Upper lobe of left lung (tissue), 6 donors: ENCODE measurements around the gene CFAP74. TPM values are rescaled to one million over a fixed set of nuclear protein-coding genes. Genes with fewer than 3 reads are reported as not detected.
A peak's percentile ranks its signal among the peaks of the same experiment; 100 is the strongest.

Source experiments
- ATAC-seq, 2 donors: fragments of 200-7000 bp; cut with Tn5 transposase; one replicate each; pipeline ENCODE4 v1.9.1; 2022; ENCODE audit warnings: mild to moderate bottlenecking in 2 of 2, moderate library complexity in 2 of 2; ENCODE audit not compliant: low FRiP score in 2 of 2
- DNase-seq, 2 donors: peaks; one replicate each; pipeline ENCODE4 v3.0.0-alpha.2; 2019 to 2020
- H3K27ac ChIP-seq, 4 donors: fragments of 200-600 bp; sonication (generic); one replicate each; pipeline ENCODE4 v1.5.1; 2016 to 2019
- H3K27me3 ChIP-seq, 4 donors: fragments of 200-600 bp; sonication (generic); one replicate each; pipeline ENCODE4 v1.5.1; 2017 to 2019
- H3K36me3 ChIP-seq, 4 donors: fragments of 200-600 bp; sonication (generic); one replicate each; pipeline ENCODE4 v1.5.1; 2016 to 2019
- H3K4me1 ChIP-seq, 4 donors: fragments of 200-600 bp; sonication (generic); one replicate each; pipeline ENCODE4 v1.5.1; 2018 to 2019
- H3K4me3 ChIP-seq, 4 donors: fragments of 200-600 bp; sonication (generic); one replicate each; pipeline ENCODE4 v1.5.1; 2017 to 2019; ENCODE audit warnings: mild to moderate bottlenecking in 2 of 4, moderate library complexity in 1 of 4
- H3K9me3 ChIP-seq, 4 donors: fragments of 200-600 bp; sonication (generic); one replicate each; pipeline ENCODE4 v1.5.1; 2018 to 2019
- CTCF ChIP-seq, 6 experiments: fragments of 450-650 bp in 4 of 6; fragments of 200-600 bp in 2 of 6; sonication (generic) in 2 of 6; IDR thresholded peaks; one replicate each; pipeline ENCODE4 v1.5.1; 2016 to 2019; ENCODE audit warnings: antibody characterized with exemption in 6 of 6
- EP300 ChIP-seq, 4 donors: sonication (generic); formaldehyde crosslinking; IDR thresholded peaks; one replicate each; pipeline ENCODE4 v1.5.1; 2017; ENCODE audit warnings: antibody characterized with exemption in 4 of 4, control low read depth in 2 of 4
- POLR2A ChIP-seq, 4 donors: fragments of 450-650 bp; IDR thresholded peaks; one replicate each; pipeline ENCODE4 v1.5.1; 2016 to 2017; ENCODE audit warnings: antibody characterized with exemption in 4 of 4, mild to moderate bottlenecking in 2 of 4
- POLR2AphosphoS5 ChIP-seq, 2 donors: sonication (generic); formaldehyde crosslinking; IDR thresholded peaks; one replicate each; pipeline ENCODE4 v1.5.1; 2017; ENCODE audit warnings: antibody characterized with exemption in 2 of 2
- WGBS, 2 donors: methylation state at CpG; one replicate each; pipeline ENCODE4 v1.1.5; 2017 to 2018; 5-methylcytosine and 5-hydroxymethylcytosine counted together
- total RNA-seq, 6 donors: library from RNA; depleted of rRNA in 4 of 6; stranded (reverse); fragments of >200 nt in 4 of 6; gene quantifications; one replicate each; pipeline versions ENCODE4 v1.1.0 to v1.2.1, GENCODE V29; 2016 to 2021
- donor health status: DM: no; HTN: no; CAD: no; lungs with moderate emphysema.
- donor health status: DM: no; HTN: yes; CAD: no; lungs with severe emphysema.

The CFAP74 gene
- total RNA-seq, 6 donors from 2014 or later: 0.14 to 19.8 (median 6.2) TPM

- Histone ChIP-seq H3K36me3 (no peaks in the 10 kb centered on the region), H3K9me3 (no peaks in the 10 kb centered on the region), H3K4me1 (peaks cover 14 to 22% (median 16%) of the 10 kb centered on the region in 4 donors), H3K27ac (no peak within 1 kb of the TSS), H3K27me3 (no peaks in the 10 kb centered on the region), H3K4me3 (no peak within 1 kb of the TSS)
- WGBS, 2 donors: 75 to 90% methylated on average over 8 to 15 of the region's 15 CpGs
- no peak for ATAC-seq
- no peak for TF ChIP-seq CTCF (IDR thresholded peaks at IDR 0.05)
- no peak for TF ChIP-seq POLR2A (IDR thresholded peaks at IDR 0.05)
- no peak for TF ChIP-seq POLR2AphosphoS5 (IDR thresholded peaks at IDR 0.05)
- no peak for TF ChIP-seq EP300 (IDR thresholded peaks at IDR 0.05)
- peak in 1 of 2 donors; percentile 50 for DNase-seq
Observed at GRCh38 chr1:1914971-1915692, 88.5 kb downstream of the CFAP74 start, which contains the start of gene CALML6. CALML6 (plus strand) TSS chr1:1915260; CDS start chr1:1915281, 21 bp downstream.

GRCh38 chr1:1914101-1914970, 89.2 kb downstream of the CFAP74 start:
- no peak for TF ChIP-seq CTCF (IDR thresholded peaks at IDR 0.05)
- no peak for TF ChIP-seq EP300 (IDR thresholded peaks at IDR 0.05)
- no peak for TF ChIP-seq POLR2A (IDR thresholded peaks at IDR 0.05)
- TF ChIP-seq POLR2AphosphoS5 (IDR thresholded peaks at IDR 0.05): no peak
- ATAC-seq: no peak
- Histone ChIP-seq H3K27me3 (no peaks in the 10 kb centered on the region), H3K27ac (no peak overlapping the region), H3K9me3 (no peaks in the 10 kb centered on the region), H3K36me3 (no peaks in the 10 kb centered on the region), H3K4me1 (peaks cover 13 to 20% (median 16%) of the 10 kb centered on the region in 4 donors), H3K4me3 (no peak overlapping the region)
- 72 to 77% methylated on average over 8 to 20 of the region's 20 CpGs for WGBS, 2 donors
- DNase-seq: peak in 1 of 2 donors; percentile 50

GRCh38 chr1:1911350-1912041, 92.1 kb downstream of the CFAP74 start:
- no peaks in the 10 kb centered on the region for H3K9me3 ChIP-seq
- peaks cover 8 to 19% (median 13%) of the 10 kb centered on the region in 4 donors for H3K4me1 ChIP-seq
- H3K27me3 ChIP-seq: no peaks in the 10 kb centered on the region
- ATAC-seq (no peak), DNase-seq (no peak)
- WGBS, 2 donors: 85% methylated on average over 13 of the region's 13 CpGs
- no peak overlapping the region for H3K4me3 ChIP-seq
- TF ChIP-seq EP300 (IDR thresholded peaks at IDR 0.05): no peak
- no peak for TF ChIP-seq POLR2A (IDR thresholded peaks at IDR 0.05)
- no peak overlapping the region for H3K27ac ChIP-seq
- no peaks in the 10 kb centered on the region for H3K36me3 ChIP-seq

- Histone ChIP-seq H3K27ac (no peak overlapping the region), H3K9me3 (no peaks in the 10 kb centered on the region), H3K36me3 (no peaks in the 10 kb centered on the region), H3K4me3 (no peak overlapping the region), H3K27me3 (no peaks in the 10 kb centered on the region), H3K4me1 (peaks cover 10 to 26% (median 15%) of the 10 kb centered on the region in 4 donors)
- ATAC-seq (no peak), DNase-seq (peak in 1 of 2 donors; percentile 64)
- TF ChIP-seq CTCF (IDR thresholded peaks at IDR 0.05) (no peak), EP300 (IDR thresholded peaks at IDR 0.05) (no peak), POLR2A (IDR thresholded peaks at IDR 0.05) (no peak), POLR2AphosphoS5 (IDR thresholded peaks at IDR 0.05) (no peak)
- 91 to 97% methylated on average over 12 to 22 of the region's 22 CpGs for WGBS, 2 donors
Observed at GRCh38 chr1:1910651-1911331, 92.8 kb downstream of the CFAP74 start.
